ENCODE data around the gene P4HB.
A peak's percentile ranks its signal among the peaks of the same experiment; 100 is the strongest.

P4HB gene

DNA sequence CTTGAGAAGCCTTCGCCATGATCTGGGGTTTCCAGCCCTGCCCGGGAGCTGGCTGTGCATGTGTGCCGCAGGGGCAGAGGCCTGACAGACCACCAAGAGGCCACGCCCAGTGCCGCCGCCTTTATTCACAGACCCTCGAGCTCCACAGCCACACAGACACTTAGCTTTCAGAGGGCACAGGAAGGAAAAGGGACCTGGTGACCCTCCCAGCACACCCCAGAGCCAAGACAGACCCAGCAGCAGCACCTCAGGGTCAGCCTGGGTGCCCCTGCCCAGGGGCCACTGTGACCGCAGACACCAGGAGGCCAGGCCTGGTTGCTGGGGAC, 38.1 kb downstream of the P4HB start:
- Histone ChIP-seq H3K4me1 (ENCODE audit: control insufficient read depth, insufficient read depth, low read length) (peaks cover 10% of the 10 kb centered on the region), H3K36me3 (ENCODE audit: control insufficient read depth in 2 of 2, insufficient read depth in 1 of 2, low read length in 2 of 2) (peaks cover 0 to 10% of the 10 kb centered on the region in 2 experiments; a peak in 1 of 3 replicates), H3K4me3 (ENCODE audit: low read depth, low read length) (no peak overlapping the region), H3K27ac (ENCODE audit: extremely low read depth, low read depth, low read length) (peak overlapping the region; percentile 44; the same call in 1 of the 2 replicates), H3K9me3 (ENCODE audit: control insufficient read depth, insufficient read depth, low read depth, low read length) (no peaks in the 10 kb centered on the region)
- TF ChIP-seq, protein P1, sequence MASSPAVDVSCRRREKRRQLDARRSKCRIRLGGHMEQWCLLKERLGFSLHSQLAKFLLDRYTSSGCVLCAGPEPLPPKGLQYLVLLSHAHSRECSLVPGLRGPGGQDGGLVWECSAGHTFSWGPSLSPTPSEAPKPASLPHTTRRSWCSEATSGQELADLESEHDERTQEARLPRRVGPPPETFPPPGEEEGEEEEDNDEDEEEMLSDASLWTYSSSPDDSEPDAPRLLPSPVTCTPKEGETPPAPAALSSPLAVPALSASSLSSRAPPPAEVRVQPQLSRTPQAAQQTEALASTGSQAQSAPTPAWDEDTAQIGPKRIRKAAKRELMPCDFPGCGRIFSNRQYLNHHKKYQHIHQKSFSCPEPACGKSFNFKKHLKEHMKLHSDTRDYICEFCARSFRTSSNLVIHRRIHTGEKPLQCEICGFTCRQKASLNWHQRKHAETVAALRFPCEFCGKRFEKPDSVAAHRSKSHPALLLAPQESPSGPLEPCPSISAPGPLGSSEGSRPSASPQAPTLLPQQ (tag by site-specific recombination; IDR thresholded peaks at IDR 0.05) = no peak
- TF ChIP-seq ZSCAN30 (tag by site-specific recombination; IDR thresholded peaks at IDR 0.05) (no peak), ZNF175 (tag by site-specific recombination; IDR thresholded peaks at IDR 0.05) (no peak), ZNF544 (tag by site-specific recombination; IDR thresholded peaks at IDR 0.05) (no peak), TCF7L2 (IDR thresholded peaks at IDR 0.05; ENCODE audit: borderline replicate concordance, low read depth, low read length) (no peak), ZNF404 (tag by site-specific recombination; IDR thresholded peaks at IDR 0.05) (no peak), ZBTB21 (tag by site-specific recombination; IDR thresholded peaks at IDR 0.05) (no peak), ZNF670 (tag by site-specific recombination; IDR thresholded peaks at IDR 0.05; ENCODE audit: low read depth) (no peak), ZNF624 (tag by site-specific recombination; IDR thresholded peaks at IDR 0.05) (no peak), ZNF768 (tag by site-specific recombination; IDR thresholded peaks at IDR 0.05) (no peak), ZNF274 (IDR thresholded peaks at IDR 0.05; ENCODE audit: low read length) (no peak), ZNF274 (tag by site-specific recombination; IDR thresholded peaks at IDR 0.05; ENCODE audit: borderline replicate concordance) (no peak), ZBTB20 (tag by site-specific recombination; IDR thresholded peaks at IDR 0.05) (no peak), HOXA7 (CRISPR knock-in tag; IDR thresholded peaks at IDR 0.05; ENCODE audit: borderline replicate concordance) (no peak), ZNF311 (tag by site-specific recombination; IDR thresholded peaks at IDR 0.05; ENCODE audit: borderline replicate concordance) (no peak), WT1 (tag by site-specific recombination; IDR thresholded peaks at IDR 0.05) (no peak), ZNF830 (tag by site-specific recombination; IDR thresholded peaks at IDR 0.05; ENCODE audit: low read depth) (no peak)
- TF ChIP-seq, protein P2, sequence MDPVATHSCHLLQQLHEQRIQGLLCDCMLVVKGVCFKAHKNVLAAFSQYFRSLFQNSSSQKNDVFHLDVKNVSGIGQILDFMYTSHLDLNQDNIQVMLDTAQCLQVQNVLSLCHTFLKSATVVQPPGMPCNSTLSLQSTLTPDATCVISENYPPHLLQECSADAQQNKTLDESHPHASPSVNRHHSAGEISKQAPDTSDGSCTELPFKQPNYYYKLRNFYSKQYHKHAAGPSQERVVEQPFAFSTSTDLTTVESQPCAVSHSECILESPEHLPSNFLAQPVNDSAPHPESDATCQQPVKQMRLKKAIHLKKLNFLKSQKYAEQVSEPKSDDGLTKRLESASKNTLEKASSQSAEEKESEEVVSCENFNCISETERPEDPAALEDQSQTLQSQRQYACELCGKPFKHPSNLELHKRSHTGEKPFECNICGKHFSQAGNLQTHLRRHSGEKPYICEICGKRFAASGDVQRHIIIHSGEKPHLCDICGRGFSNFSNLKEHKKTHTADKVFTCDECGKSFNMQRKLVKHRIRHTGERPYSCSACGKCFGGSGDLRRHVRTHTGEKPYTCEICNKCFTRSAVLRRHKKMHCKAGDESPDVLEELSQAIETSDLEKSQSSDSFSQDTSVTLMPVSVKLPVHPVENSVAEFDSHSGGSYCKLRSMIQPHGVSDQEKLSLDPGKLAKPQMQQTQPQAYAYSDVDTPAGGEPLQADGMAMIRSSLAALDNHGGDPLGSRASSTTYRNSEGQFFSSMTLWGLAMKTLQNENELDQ (tag by site-specific recombination; IDR thresholded peaks at IDR 0.05; ENCODE audit: low read depth) = no peak
- TF ChIP-seq, protein P3, sequence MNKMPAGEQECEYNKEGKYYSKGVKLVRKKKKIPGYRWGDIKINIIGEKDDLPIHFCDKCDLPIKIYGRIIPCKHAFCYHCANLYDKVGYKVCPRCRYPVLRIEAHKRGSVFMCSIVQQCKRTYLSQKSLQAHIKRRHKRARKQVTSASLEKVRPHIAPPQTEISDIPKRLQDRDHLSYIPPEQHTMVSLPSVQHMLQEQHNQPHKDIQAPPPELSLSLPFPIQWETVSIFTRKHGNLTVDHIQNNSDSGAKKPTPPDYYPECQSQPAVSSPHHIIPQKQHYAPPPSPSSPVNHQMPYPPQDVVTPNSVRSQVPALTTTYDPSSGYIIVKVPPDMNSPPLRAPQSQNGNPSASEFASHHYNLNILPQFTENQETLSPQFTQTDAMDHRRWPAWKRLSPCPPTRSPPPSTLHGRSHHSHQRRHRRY (tag by site-specific recombination; IDR thresholded peaks at IDR 0.05) = no peak
- TF ChIP-seq, protein P4, sequence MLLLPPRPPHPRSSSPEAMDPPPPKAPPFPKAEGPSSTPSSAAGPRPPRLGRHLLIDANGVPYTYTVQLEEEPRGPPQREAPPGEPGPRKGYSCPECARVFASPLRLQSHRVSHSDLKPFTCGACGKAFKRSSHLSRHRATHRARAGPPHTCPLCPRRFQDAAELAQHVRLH (tag by site-specific recombination; IDR thresholded peaks at IDR 0.05) = no peak
- ChIA-PET POLR2A (interaction anchor here (1.2 to 2.1 kb wide), 5 partner anchors 11 to 119 kb away, joined by 3 to 9 read pairs (median 5); partner anchors contain the start of genes MCRIP1 and MRPL12), CTCF (interaction anchor here (0.6 to 1.8 kb wide), 15 partner anchors 8 to 563 kb away, joined by 3 to 12 read pairs (median 4); partner anchors contain the start of genes CCDC137, MCRIP1 and PPP1R27)

All from HEK293 (cell line).